ENCODE results near the gene SIK3. TPM values are rescaled to one million over a fixed set of nuclear protein-coding genes. Genes with fewer than 3 reads are reported as not detected.

SIK3 gene
- total RNA-seq, 1 experiment from 2014 or later: 14.5 TPM

DNA sequence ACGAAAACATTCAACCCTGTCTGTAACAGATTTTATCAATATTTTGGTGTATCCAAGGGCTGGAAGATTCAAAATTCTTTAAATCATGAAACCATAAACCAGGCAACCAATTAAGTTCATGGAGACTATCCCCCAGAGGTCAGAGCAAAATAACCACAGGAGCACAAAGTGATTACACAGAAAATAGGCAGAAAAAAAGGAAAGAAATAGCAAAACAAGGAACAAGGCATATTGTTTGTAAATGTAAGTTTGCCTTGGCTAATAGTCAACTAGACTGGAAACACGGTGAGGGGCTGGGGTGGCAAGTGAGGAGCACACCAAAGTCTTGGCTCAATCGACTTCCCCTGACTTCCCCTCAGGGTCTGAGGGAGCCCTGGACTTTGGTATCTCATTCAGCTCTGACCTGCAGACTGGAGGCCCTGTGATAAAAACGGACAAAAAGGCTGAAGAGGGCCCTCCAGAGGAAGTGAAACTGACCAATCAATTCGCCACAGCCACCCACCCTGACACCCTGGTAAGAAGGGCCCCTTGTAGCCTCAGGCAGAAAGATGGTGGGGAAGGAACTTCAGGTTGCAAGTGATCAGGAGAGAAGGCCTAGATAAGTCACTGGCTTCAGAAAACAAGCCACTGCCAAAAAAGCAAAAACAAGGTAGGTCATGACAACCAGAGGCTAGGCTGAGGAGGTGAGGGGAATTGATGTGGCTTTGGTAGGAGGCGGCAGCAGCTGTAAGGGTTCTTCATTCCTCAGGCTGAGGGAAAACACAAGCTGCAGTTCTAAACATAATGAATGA, 1.8 kb downstream of the SIK3 start:
- Histone ChIP-seq H3K36me3 (ENCODE audit: low read depth, low read length) (no peaks in the 10 kb centered on the region), H4K20me1 (ENCODE audit: low read length) (peaks cover 48% of the 10 kb centered on the region), H3K9me2 (replicated peaks; ENCODE audit: low read length) (no peaks in the 10 kb centered on the region), H3K4me2 (ENCODE audit: low read length) (peak overlapping the region; percentile 94), H3K9ac (ENCODE audit: low read length) (no peak overlapping the region), H3K9me3 (ENCODE audit: low read length) (no peaks in the 10 kb centered on the region), H3K27me3 (ENCODE audit: low read length) (no peaks in the 10 kb centered on the region), H2AFZ (ENCODE audit: low read length) (no peak overlapping the region), H3K79me2 (ENCODE audit: low read length) (peaks cover 67% of the 10 kb centered on the region), H3F3A (ENCODE audit: low read length, unreplicated experiment) (no peaks in the 10 kb centered on the region), H3K4me3 (ENCODE audit: low read length) (peak overlapping the region; percentile 95), H3K4me1 (ENCODE audit: insufficient read depth, low read length) (peaks cover 41% of the 10 kb centered on the region), H3K27ac (ENCODE audit: low read length) (no peak overlapping the region)
- TF ChIP-seq EZH2 (IDR thresholded peaks at IDR 0.05; ENCODE audit: low read length, unreplicated experiment) (no peak), EZH2phosphoT487 (IDR thresholded peaks at IDR 0.05; ENCODE audit: borderline replicate concordance, low read length) (no peak)
- TF ChIP-seq, protein P1, sequence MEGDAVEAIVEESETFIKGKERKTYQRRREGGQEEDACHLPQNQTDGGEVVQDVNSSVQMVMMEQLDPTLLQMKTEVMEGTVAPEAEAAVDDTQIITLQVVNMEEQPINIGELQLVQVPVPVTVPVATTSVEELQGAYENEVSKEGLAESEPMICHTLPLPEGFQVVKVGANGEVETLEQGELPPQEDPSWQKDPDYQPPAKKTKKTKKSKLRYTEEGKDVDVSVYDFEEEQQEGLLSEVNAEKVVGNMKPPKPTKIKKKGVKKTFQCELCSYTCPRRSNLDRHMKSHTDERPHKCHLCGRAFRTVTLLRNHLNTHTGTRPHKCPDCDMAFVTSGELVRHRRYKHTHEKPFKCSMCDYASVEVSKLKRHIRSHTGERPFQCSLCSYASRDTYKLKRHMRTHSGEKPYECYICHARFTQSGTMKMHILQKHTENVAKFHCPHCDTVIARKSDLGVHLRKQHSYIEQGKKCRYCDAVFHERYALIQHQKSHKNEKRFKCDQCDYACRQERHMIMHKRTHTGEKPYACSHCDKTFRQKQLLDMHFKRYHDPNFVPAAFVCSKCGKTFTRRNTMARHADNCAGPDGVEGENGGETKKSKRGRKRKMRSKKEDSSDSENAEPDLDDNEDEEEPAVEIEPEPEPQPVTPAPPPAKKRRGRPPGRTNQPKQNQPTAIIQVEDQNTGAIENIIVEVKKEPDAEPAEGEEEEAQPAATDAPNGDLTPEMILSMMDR (conservative IDR thresholded peaks at IDR 0.05; ENCODE audit: low read depth, low read length): peak; percentile 30; the same call in 1 of the 2 replicates
- ATAC-seq (no peak), DNase-seq (no peak)
- ChIA-PET CTCF (interaction anchor here (0.5 kb wide), 1 partner anchor 179 kb away, joined by 3 read pairs; no protein-coding TSS in a partner anchor), POLR2A (ENCODE audit: unreplicated experiment) (interaction anchor here (0.6 kb wide), 1 partner anchor 131 kb away, joined by 3 read pairs; no protein-coding TSS in a partner anchor)
- intact Hi-C loops (cut with micrococcal nuclease): loop anchor here (2.0 kb wide), 1 partner anchor 24 kb away; no protein-coding TSS in a partner anchor
- BruUV-seq (replicated peaks): TSS peak; percentile 30

DNA sequence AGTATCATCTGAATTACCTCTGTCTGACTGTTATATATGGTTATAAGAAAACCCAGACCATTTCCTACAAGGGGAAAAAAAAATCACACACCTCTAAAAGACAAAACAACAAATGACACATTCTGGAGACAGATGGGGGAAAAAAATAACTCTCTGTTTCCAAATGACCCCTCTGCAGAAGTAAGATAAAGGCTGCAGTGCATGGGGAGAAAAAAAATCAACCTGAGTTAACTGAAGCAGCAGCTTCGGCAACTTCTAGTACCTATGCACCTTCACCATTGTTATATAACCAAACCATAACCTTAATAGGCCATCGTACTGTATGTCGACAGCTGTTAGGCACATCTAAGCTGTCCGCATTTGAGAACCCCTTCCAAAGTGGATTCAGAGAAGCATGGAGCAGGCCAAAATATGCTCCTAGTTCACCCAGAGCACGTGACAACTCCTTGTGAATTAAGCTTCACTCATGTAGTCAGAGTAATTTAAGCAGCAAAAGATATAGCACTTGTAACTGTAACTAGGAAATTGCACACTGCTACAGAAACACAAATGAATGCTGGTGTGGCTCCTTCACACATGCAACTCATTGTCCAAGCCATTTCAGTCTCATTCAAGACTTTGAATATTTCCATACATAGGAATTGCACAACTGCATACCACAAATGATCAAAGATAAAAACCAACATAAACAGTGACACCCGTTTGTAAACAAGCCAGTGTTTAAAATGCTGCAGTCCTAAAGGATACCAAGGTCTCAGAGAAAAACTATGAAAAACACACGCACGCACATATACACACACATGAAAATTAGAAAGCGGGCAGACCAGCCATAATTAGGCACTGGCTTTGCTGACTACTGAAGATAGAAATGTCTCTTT, 2.7 kb downstream of the SIK3 start:
- peak overlapping the region; percentile 95 for H3K4me3 ChIP-seq (ENCODE audit: low read length)
- DNase-seq: peak; percentile 70
- ChIA-PET CTCF (no interaction called here), POLR2A (ENCODE audit: unreplicated experiment) (interaction anchor here (0.6 kb wide), 1 partner anchor 69 kb away, joined by 4 read pairs; no protein-coding TSS in a partner anchor)
- no peak for ATAC-seq
- no peaks in the 10 kb centered on the region for H3K36me3 ChIP-seq (ENCODE audit: low read depth, low read length)
- TF ChIP-seq, protein P1 (conservative IDR thresholded peaks at IDR 0.05; ENCODE audit: low read depth, low read length): no peak
- no peak for TF ChIP-seq EZH2phosphoT487 (IDR thresholded peaks at IDR 0.05; ENCODE audit: borderline replicate concordance, low read length)
- no peak for TF ChIP-seq EZH2 (IDR thresholded peaks at IDR 0.05; ENCODE audit: low read length, unreplicated experiment)
- BruUV-seq (replicated peaks): no TSS peak
- intact Hi-C loops (cut with micrococcal nuclease): loop anchor here (2.0 kb wide), 1 partner anchor 23 kb away; no protein-coding TSS in a partner anchor
- H3F3A ChIP-seq (ENCODE audit: low read length, unreplicated experiment): no peaks in the 10 kb centered on the region
- H3K27me3 ChIP-seq (ENCODE audit: low read length): no peaks in the 10 kb centered on the region
- no peak overlapping the region for H3K9ac ChIP-seq (ENCODE audit: low read length)
- no peak overlapping the region for H2AFZ ChIP-seq (ENCODE audit: low read length)
- H3K4me2 ChIP-seq (ENCODE audit: low read length): peak overlapping the region; percentile 94
- peaks cover 74% of the 10 kb centered on the region for H3K79me2 ChIP-seq (ENCODE audit: low read length)
- H3K9me3 ChIP-seq (ENCODE audit: low read length): no peaks in the 10 kb centered on the region
- H3K9me2 ChIP-seq (replicated peaks; ENCODE audit: low read length): no peaks in the 10 kb centered on the region
- H3K4me1 ChIP-seq (ENCODE audit: insufficient read depth, low read length): peaks cover 46% of the 10 kb centered on the region
- peaks cover 53% of the 10 kb centered on the region for H4K20me1 ChIP-seq (ENCODE audit: low read length)
- H3K27ac ChIP-seq (ENCODE audit: low read length): no peak overlapping the region
